ENCODE data around the gene TNPO1. TPM values are rescaled to one million over a fixed set of nuclear protein-coding genes. Genes with fewer than 3 reads are reported as not detected.

TNPO1 gene
- total RNA-seq, 1 donor = 412 TPM

- TF ChIP-seq CTCF (IDR thresholded peaks at IDR 0.05; ENCODE audit: insufficient read depth, low read depth, low read length) = no peak
- no peak overlapping the region for H3K4me3 ChIP-seq (ENCODE audit: low read depth, low read length)
- no peak for DNase-seq (ENCODE audit: low read depth)
These were observed 13.9 kb downstream of the TNPO1 start for GRCh38 chr5:72830362-72830761.

GRCh38 chr5:72831685-72832084 lies 15.2 kb downstream of the TNPO1 start:
- DNase-seq (ENCODE audit: low read depth) = no peak
- no peak overlapping the region for H3K4me3 ChIP-seq (ENCODE audit: low read depth, low read length)
- TF ChIP-seq CTCF (IDR thresholded peaks at IDR 0.05; ENCODE audit: insufficient read depth, low read depth, low read length) = no peak

DNA sequence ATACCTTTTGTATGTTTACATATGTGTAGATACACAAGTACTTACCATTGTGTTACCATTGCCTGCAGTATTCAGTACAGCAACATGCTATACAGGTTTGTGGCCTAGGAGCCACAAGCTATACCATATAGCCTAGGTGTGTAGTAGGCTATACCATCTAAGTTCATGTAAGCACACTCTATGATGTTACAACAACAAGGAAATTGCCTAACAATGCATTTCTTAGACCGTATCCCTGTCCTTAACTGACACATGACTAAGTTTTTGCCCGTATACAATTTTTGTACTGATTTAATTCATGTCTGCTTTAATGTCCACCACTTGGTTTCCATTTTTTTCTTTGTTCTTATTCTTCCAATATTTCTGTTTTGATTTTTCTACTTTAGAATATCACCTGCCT lies 18.5 kb downstream of the TNPO1 start:
- DNase-seq (ENCODE audit: low read depth) = no peak
- no peak for TF ChIP-seq CTCF (IDR thresholded peaks at IDR 0.05; ENCODE audit: insufficient read depth, low read depth, low read length)

DNA sequence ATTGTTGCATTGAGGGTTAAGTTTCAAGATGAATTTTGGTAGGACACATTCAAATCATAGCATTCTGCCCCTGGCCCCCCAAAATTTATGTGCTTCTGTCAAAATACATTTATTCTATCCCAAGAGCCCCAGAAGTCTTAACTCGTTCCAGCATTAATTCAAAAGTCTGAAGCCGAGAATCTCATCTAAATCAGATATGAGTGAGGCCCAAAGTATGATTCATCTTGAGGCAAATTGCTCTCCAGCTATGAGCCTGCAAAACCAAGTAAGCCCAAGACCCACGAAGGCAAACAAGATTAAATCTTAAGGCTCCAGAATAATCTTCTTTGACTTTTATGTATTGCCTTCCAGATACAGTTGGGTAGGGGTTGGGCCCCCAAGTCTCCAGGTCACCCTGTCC lies 19.2 kb downstream of the TNPO1 start:
- TF ChIP-seq CTCF (IDR thresholded peaks at IDR 0.05; ENCODE audit: insufficient read depth, low read depth, low read length) = no peak
- DNase-seq (ENCODE audit: low read depth) = no peak
- no peak overlapping the region for H3K4me3 ChIP-seq (ENCODE audit: low read depth, low read length)

More for the DNA sequence above, 18.5 kb downstream of the TNPO1 start:
- no peak overlapping the region for H3K4me3 ChIP-seq (ENCODE audit: low read depth, low read length)

GRCh38 chr5:72836810-72837209 lies 20.3 kb downstream of the TNPO1 start:
- no peak overlapping the region for H3K4me3 ChIP-seq (ENCODE audit: low read depth, low read length)
- DNase-seq (ENCODE audit: low read depth) = no peak
- no peak for TF ChIP-seq CTCF (IDR thresholded peaks at IDR 0.05; ENCODE audit: insufficient read depth, low read depth, low read length)

DNA sequence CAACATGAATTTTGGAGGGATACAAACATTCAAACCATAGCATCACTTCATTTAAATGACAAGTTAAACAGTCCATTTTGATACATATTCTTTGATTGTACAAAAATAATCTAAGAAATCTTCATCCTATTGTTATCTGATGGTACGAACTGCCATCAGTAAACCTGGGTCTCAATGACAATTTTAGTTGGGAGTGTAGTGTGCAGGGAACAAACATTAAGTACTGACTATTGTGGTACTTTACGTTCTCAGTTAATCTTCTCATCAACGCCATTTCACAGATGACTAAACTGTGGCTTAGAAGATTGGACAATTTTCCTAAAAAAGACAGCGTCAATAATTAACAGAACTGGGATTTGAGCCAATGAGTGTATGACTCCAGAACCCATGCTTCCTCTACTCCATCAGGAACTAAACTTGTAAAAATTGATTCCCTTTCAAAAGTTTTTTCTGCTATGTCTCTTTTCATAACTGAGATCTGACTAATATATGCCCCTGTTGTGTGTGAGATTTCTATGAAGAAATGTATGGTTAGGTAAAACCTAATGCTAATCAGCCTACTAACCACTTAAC lies 21.1 kb downstream of the TNPO1 start:
- TF ChIP-seq CTCF (IDR thresholded peaks at IDR 0.05; ENCODE audit: insufficient read depth, low read depth, low read length) = no peak
- no peak overlapping the region for H3K4me3 ChIP-seq (ENCODE audit: low read depth, low read length)
- no peak for DNase-seq (ENCODE audit: low read depth)

GRCh38 chr5:72840041-72840440 lies 23.6 kb downstream of the TNPO1 start:
- no peak for TF ChIP-seq CTCF (IDR thresholded peaks at IDR 0.05; ENCODE audit: insufficient read depth, low read depth, low read length)
- no peak overlapping the region for H3K4me3 ChIP-seq (ENCODE audit: low read depth, low read length)
- DNase-seq (ENCODE audit: low read depth) = no peak
